CD14-positive monocyte (primary cell): ENCODE results near the gene CAMTA1. TPM values are rescaled to one million over a fixed set of nuclear protein-coding genes. Genes with fewer than 3 reads are reported as not detected.

ENCODE experiments used
- DNase-seq, 3 donors: peaks; one replicate each; pipeline ENCODE4 v3.0.0-alpha.2; 2011 to 2022
- H2AFZ ChIP-seq: 2 replicates; pipeline ENCODE4 v1.6.0; 2012; ENCODE audit warnings: mild to moderate bottlenecking, low read depth, low read length, inconsistent platforms; ENCODE audit not compliant: insufficient read depth, poor library complexity, severe bottlenecking
- H3K27ac ChIP-seq, 2 donors: 1 replicate in 1 of 2; 2 replicates in 1 of 2; pipeline ENCODE4 v1.5.1; 2012 to 2013; ENCODE audit warnings: low read length in 2 of 2, control low read depth in 1 of 2, inconsistent platforms in 1 of 2, low read depth in 1 of 2, mild to moderate bottlenecking in 1 of 2
- H3K27me3 ChIP-seq, 2 donors: one replicate each; pipeline versions ENCODE4 v1.6.0 to v1.6.1; 2011 to 2013; ENCODE audit warnings: low read length in 2 of 2; ENCODE audit not compliant: control insufficient read depth in 2 of 2, insufficient read depth in 2 of 2
- H3K36me3 ChIP-seq, 2 donors: replicated peaks in 1 of 2; 1 replicate in 1 of 2; 2 replicates in 1 of 2; pipeline versions ENCODE4 v1.5.1 to v1.6.1; 2012 to 2013; ENCODE audit warnings: low read length in 2 of 2, control low read depth in 1 of 2, inconsistent platforms in 1 of 2, mild to moderate bottlenecking in 1 of 2; ENCODE audit not compliant: insufficient read depth in 2 of 2, control insufficient read depth in 1 of 2
- H3K4me1 ChIP-seq, 2 donors: 1 replicate in 1 of 2; 2 replicates in 1 of 2; pipeline versions ENCODE4 v1.5.1 to v1.6.1; 2012 to 2013; ENCODE audit warnings: low read length in 2 of 2, control low read depth in 1 of 2, inconsistent platforms in 1 of 2, mild to moderate bottlenecking in 1 of 2, moderate library complexity in 1 of 2; ENCODE audit not compliant: insufficient read depth in 2 of 2, control insufficient read depth in 1 of 2
- H3K4me2 ChIP-seq: replicated peaks from 2 replicates; pipeline ENCODE3; 2012; ENCODE audit warnings: low read length, moderate library complexity, mild to moderate bottlenecking; ENCODE audit not compliant: poor library complexity, severe bottlenecking; ENCODE audit errors: extremely low read depth
- H3K4me3 ChIP-seq, 3 experiments: fragments of 200-600 bp in 1 of 3; sonication (generic) in 1 of 3; replicated peaks in 1 of 3; 1 replicate in 2 of 3; 2 replicates in 1 of 3; pipeline ENCODE4 v1.5.1; 2011 to 2013; ENCODE audit warnings: low read length in 3 of 3, mild to moderate bottlenecking in 3 of 3, control low read depth in 2 of 3, low read depth in 2 of 3, inconsistent platforms in 1 of 3, moderate library complexity in 1 of 3
- H3K79me2 ChIP-seq: 2 replicates; pipeline ENCODE4 v1.6.0; 2012; ENCODE audit warnings: mild to moderate bottlenecking, control low read depth, inconsistent platforms, low read length, moderate library complexity; ENCODE audit not compliant: insufficient read depth
- H3K9ac ChIP-seq: 2 replicates; pipeline ENCODE4 v1.6.0; 2017; ENCODE audit warnings: low read length, mild to moderate bottlenecking; ENCODE audit not compliant: insufficient read depth, poor library complexity, severe bottlenecking
- H3K9me3 ChIP-seq, 2 donors: replicated peaks in 1 of 2; 1 replicate in 1 of 2; 2 replicates in 1 of 2; pipeline versions ENCODE4 v1.5.1 to v1.6.1; 2012 to 2013; ENCODE audit warnings: low read length in 2 of 2, control low read depth in 1 of 2; ENCODE audit not compliant: control insufficient read depth in 1 of 2, insufficient read depth in 1 of 2
- H4K20me1 ChIP-seq: 2 replicates; pipeline ENCODE4 v1.6.0; 2012; ENCODE audit warnings: mild to moderate bottlenecking, low read length, control low read depth, moderate library complexity; ENCODE audit not compliant: insufficient read depth
- H3K27ac Mint-ChIP-seq, 7 donors: one replicate each; pipeline ENCODE4 v1.8.0; 2020; ENCODE audit warnings: mild to moderate bottlenecking in 7 of 7, mixed read lengths in 7 of 7, moderate library complexity in 6 of 7, inconsistent platforms in 2 of 7
- H3K27me3 Mint-ChIP-seq, 3 donors: one replicate each; pipeline ENCODE4 v1.8.0; 2021 to 2022; ENCODE audit warnings: low read depth in 3 of 3, mild to moderate bottlenecking in 3 of 3, mixed read lengths in 3 of 3, moderate library complexity in 3 of 3, inconsistent platforms in 1 of 3
- H3K36me3 Mint-ChIP-seq, 2 donors: one replicate each; pipeline ENCODE4 v1.8.0; 2020; ENCODE audit warnings: mixed read lengths in 2 of 2, inconsistent platforms in 1 of 2, mild to moderate bottlenecking in 1 of 2
- H3K4me1 Mint-ChIP-seq: one replicate; pipeline ENCODE4 v1.8.0; 2020; ENCODE audit warnings: mild to moderate bottlenecking, mixed read lengths
- H3K4me3 Mint-ChIP-seq, 2 donors: one replicate each; pipeline ENCODE4 v1.8.0; 2020; ENCODE audit warnings: mild to moderate bottlenecking in 2 of 2, mixed read lengths in 2 of 2, moderate library complexity in 1 of 2
- H3K9me3 Mint-ChIP-seq, 7 donors: one replicate each; pipeline ENCODE4 v1.8.0; 2020 to 2022; ENCODE audit warnings: mixed read lengths in 7 of 7, mild to moderate bottlenecking in 6 of 7, moderate library complexity in 6 of 7, inconsistent platforms in 2 of 7
- CTCF ChIP-seq: fragments of 200-600 bp; IDR thresholded peaks from one replicate; pipeline ENCODE4 v1.8.0; 2022; ENCODE audit warnings: antibody characterized with exemption, mild to moderate bottlenecking
- WGBS: methylation state at CpG from one replicate; pipeline ENCODE4 v1.1.5; 2013; ENCODE audit warnings: missing lambda C conversion rate; ENCODE audit not compliant: insufficient coverage; 5-methylcytosine and 5-hydroxymethylcytosine counted together
- intact Hi-C, 2 donors: fragments of 100-400 bp; cut with micrococcal nuclease; formaldehyde crosslinking; loops; one replicate each; pipeline versions ENCODE4 v1.15.0 to v1.15.1; 2023
- polyA plus RNA-seq, 3 donors: library from polyadenylated mRNA; depleted of rRNA in 1 of 3; unstranded in 2 of 3; stranded (reverse) in 1 of 3; fragments of 300-500 nt in 2 of 3; fragments of >200 nt in 1 of 3; fragmentation: Illumina TruSeq in 2 of 3; gene quantifications; 1 replicate in 2 of 3; 2 replicates in 1 of 3; pipeline ENCODE4 v1.2.3, GENCODE V29; 2012 to 2021

Gene CAMTA1
- polyA plus RNA-seq, 3 donors, result 52.0 to 89.6 (median 78.3) TPM

- Mint-ChIP-seq H3K27ac (no peak overlapping the region), H3K4me1 (no peaks in the 10 kb centered on the region), H3K27me3 (peaks cover 11 to 23% (median 20%) of the 10 kb centered on the region in 3 donors), H3K9me3 (no peaks in the 10 kb centered on the region), H3K36me3 (no peaks in the 10 kb centered on the region), H3K4me3 (no peak overlapping the region)
- 94% methylated on average over 9 of the region's 10 CpGs for WGBS
- Histone ChIP-seq H3K27ac (no peak overlapping the region), H3K9me3 (no peaks in the 10 kb centered on the region), H3K79me2 (no peaks in the 10 kb centered on the region), H3K4me2 (no peak overlapping the region), H2AFZ (no peak overlapping the region), H3K4me1 (no peaks in the 10 kb centered on the region), H3K9ac (no peak overlapping the region), H4K20me1 (no peaks in the 10 kb centered on the region), H3K27me3 (no peaks in the 10 kb centered on the region), H3K36me3 (no peaks in the 10 kb centered on the region), H3K4me3 (no peak overlapping the region)
- intact Hi-C loops, result no loop called here
- no peak for TF ChIP-seq CTCF
- DNase-seq, result no peak
These were observed 466.2 kb downstream of the CAMTA1 start for GRCh38 chr1:7251454-7251800.

GRCh38 chr1:7252411-7253117 lies 467.3 kb downstream of the CAMTA1 start:
- intact Hi-C loops, result no loop called here
- no peak overlapping the region for H3K27ac ChIP-seq

More at GRCh38 chr1:7252411-7253117, 467.3 kb downstream of the CAMTA1 start:
- 82% methylated on average over 6 of the region's 12 CpGs for WGBS
- no peaks in the 10 kb centered on the region for H3K27me3 ChIP-seq
- Mint-ChIP-seq H3K36me3 (no peaks in the 10 kb centered on the region), H3K4me1 (no peaks in the 10 kb centered on the region), H3K4me3 (no peak overlapping the region), H3K27me3 (peaks cover 9 to 23% (median 13%) of the 10 kb centered on the region in 3 donors), H3K9me3 (no peaks in the 10 kb centered on the region), H3K27ac (no peak overlapping the region)
- H2AFZ ChIP-seq, result no peak overlapping the region
- H3K9me3 ChIP-seq, result no peaks in the 10 kb centered on the region
- no peak overlapping the region for H3K4me3 ChIP-seq
- no peaks in the 10 kb centered on the region for H3K4me1 ChIP-seq
- H3K79me2 ChIP-seq, result no peaks in the 10 kb centered on the region
- no peak overlapping the region for H3K4me2 ChIP-seq
- H4K20me1 ChIP-seq, result no peaks in the 10 kb centered on the region
- H3K36me3 ChIP-seq, result no peaks in the 10 kb centered on the region
- TF ChIP-seq CTCF, result no peak
- DNase-seq, result no peak
- no peak overlapping the region for H3K9ac ChIP-seq
